Cardiac muscle cell (in vitro differentiated cells and primary cell): Measurements from ENCODE around the gene TNFAIP8L3. TPM values are rescaled to one million over a fixed set of nuclear protein-coding genes. Genes with fewer than 3 reads are reported as not detected.

ENCODE experiments used
- DNase-seq, 2 donors: peaks; one replicate each; pipeline versions ENCODE4 v3.0.0 to v3.0.0-alpha.2; 2010 to 2017; ENCODE audit warnings: low read depth in 1 of 2, low spot score in 1 of 2
- H3K27ac ChIP-seq: fragments of 200-600 bp; sonication (generic); 2 replicates; pipeline ENCODE4 v1.5.1; 2016
- H3K27me3 ChIP-seq: fragments of 200-600 bp; sonication (generic); 2 replicates; pipeline ENCODE4 v1.6.0; 2016; ENCODE audit warnings: control low read depth
- H3K36me3 ChIP-seq: fragments of 200-600 bp; sonication (generic); 2 replicates; pipeline ENCODE4 v1.5.1; 2016; ENCODE audit warnings: control low read depth
- H3K4me1 ChIP-seq: fragments of 200-600 bp; sonication (generic); 2 replicates; pipeline ENCODE4 v1.8.1; 2017; ENCODE audit warnings: low read depth, mild to moderate bottlenecking, mixed run types
- H3K4me3 ChIP-seq: fragments of 200-600 bp; sonication (generic); 2 replicates; pipeline ENCODE4 v1.5.1; 2016; ENCODE audit warnings: mild to moderate bottlenecking
- H3K9me3 ChIP-seq: fragments of 200-600 bp; sonication (generic); 2 replicates; pipeline ENCODE4 v1.5.1; 2017; ENCODE audit warnings: low read depth, mild to moderate bottlenecking, control low read depth
- CTCF ChIP-seq: IDR thresholded peaks from 2 replicates; pipeline ENCODE4 v1.5.1; 2012; ENCODE audit warnings: low read depth, mild to moderate bottlenecking, low read length
- polyA plus RNA-seq: library from polyadenylated mRNA; unstranded; fragments of >200 nt; fragmentation: Nextera tagmentation; extraction: Ambion mirVana; gene quantifications from 2 replicates; pipeline ENCODE4 v1.2.1, GENCODE V29; 2016
- total RNA-seq: library from RNA; depleted of rRNA; stranded (reverse); fragments of >200 nt; gene quantifications from 2 replicates; pipeline ENCODE4 v1.2.3, GENCODE V29; 2016

TNFAIP8L3 gene
- total and polyA plus RNA-seq, 2 experiments from 2014 or later: not detected

- no peak for DNase-seq
- TF ChIP-seq CTCF: no peak
- H3K27ac ChIP-seq: no peak overlapping the region
- no peak overlapping the region for H3K4me3 ChIP-seq
- H3K27me3 ChIP-seq: no peaks in the 10 kb centered on the region
- no peaks in the 10 kb centered on the region for H3K9me3 ChIP-seq
- no peaks in the 10 kb centered on the region for H3K4me1 ChIP-seq
- H3K36me3 ChIP-seq: no peaks in the 10 kb centered on the region
Measured at GRCh38 chr15:51082246-51082645, 12.5 kb downstream of the TNFAIP8L3 start.

DNA sequence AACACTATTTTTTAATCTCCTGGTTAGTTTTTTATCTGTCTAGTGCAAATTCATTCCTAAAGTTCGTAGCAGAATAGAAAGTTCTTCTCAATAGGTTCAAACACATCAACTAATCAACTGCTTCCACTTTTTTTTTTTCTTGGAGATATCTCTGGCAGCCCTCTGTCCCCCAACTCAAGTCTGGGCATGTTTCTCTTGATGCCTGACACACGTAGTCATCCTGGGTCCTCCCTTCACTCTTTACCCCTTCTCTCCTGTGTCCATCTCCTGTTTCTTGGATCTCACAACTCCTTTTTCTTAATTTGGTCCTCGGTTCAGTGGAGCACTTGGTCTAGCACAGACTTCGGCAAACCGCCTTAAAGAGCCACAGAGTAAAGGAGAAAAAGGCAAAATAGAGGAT is 14.4 kb downstream of the TNFAIP8L3 start:
- Histone ChIP-seq H3K36me3 (no peaks in the 10 kb centered on the region), H3K4me3 (no peak overlapping the region), H3K27me3 (no peaks in the 10 kb centered on the region), H3K4me1 (no peaks in the 10 kb centered on the region), H3K27ac (no peak overlapping the region), H3K9me3 (no peaks in the 10 kb centered on the region)
- no peak for DNase-seq
- no peak for TF ChIP-seq CTCF

- Histone ChIP-seq H3K9me3 (no peaks in the 10 kb centered on the region), H3K4me1 (no peaks in the 10 kb centered on the region), H3K27ac (no peak overlapping the region), H3K27me3 (peaks cover 9% of the 10 kb centered on the region), H3K4me3 (no peak overlapping the region), H3K36me3 (no peaks in the 10 kb centered on the region)
- no peak for DNase-seq
- TF ChIP-seq CTCF: no peak
Measured at GRCh38 chr15:51079226-51079625, 15.5 kb downstream of the TNFAIP8L3 start.

GRCh38 chr15:51077221-51078153 is 17.2 kb downstream of the TNFAIP8L3 start:
- no peaks in the 10 kb centered on the region for H3K9me3 ChIP-seq
- no peak overlapping the region for H3K4me3 ChIP-seq
- no peaks in the 10 kb centered on the region for H3K36me3 ChIP-seq
- H3K27me3 ChIP-seq: peaks cover 12% of the 10 kb centered on the region
- DNase-seq: peak; percentile 14 to 94
- TF ChIP-seq CTCF: no peak
- no peaks in the 10 kb centered on the region for H3K4me1 ChIP-seq
- no peak overlapping the region for H3K27ac ChIP-seq

- Histone ChIP-seq H3K27me3 (peaks cover 12% of the 10 kb centered on the region), H3K36me3 (no peaks in the 10 kb centered on the region), H3K9me3 (no peaks in the 10 kb centered on the region), H3K27ac (no peak overlapping the region), H3K4me3 (no peak overlapping the region), H3K4me1 (no peaks in the 10 kb centered on the region)
- no peak for DNase-seq
- TF ChIP-seq CTCF: no peak
Measured at GRCh38 chr15:51076524-51077220, 18.0 kb downstream of the TNFAIP8L3 start.
